ENCODE results near the gene SNAPIN. TPM values are rescaled to one million over a fixed set of nuclear protein-coding genes. Genes with fewer than 3 reads are reported as not detected.

Gene SNAPIN
- total and polyA plus RNA-seq, 2 experiments from 2014 or later = 56.1 to 113 TPM

GRCh38 chr1:153631047-153632022, 27.2 kb upstream of the SNAPIN start:
- no peak for DNase-seq (ENCODE audit: low read depth in 1 of 2, low spot score in 1 of 2)
- Histone ChIP-seq H3K27me3 (no peaks in the 10 kb centered on the region), H3K27ac (no peak overlapping the region), H3K9me3 (ENCODE audit: low read depth) (no peaks in the 10 kb centered on the region), H3K4me1 (ENCODE audit: low read depth) (peaks cover 34% of the 10 kb centered on the region), H3K36me3 (peaks cover 3% of the 10 kb centered on the region), H3K4me3 (no peak overlapping the region)
- TF ChIP-seq, protein P1, sequence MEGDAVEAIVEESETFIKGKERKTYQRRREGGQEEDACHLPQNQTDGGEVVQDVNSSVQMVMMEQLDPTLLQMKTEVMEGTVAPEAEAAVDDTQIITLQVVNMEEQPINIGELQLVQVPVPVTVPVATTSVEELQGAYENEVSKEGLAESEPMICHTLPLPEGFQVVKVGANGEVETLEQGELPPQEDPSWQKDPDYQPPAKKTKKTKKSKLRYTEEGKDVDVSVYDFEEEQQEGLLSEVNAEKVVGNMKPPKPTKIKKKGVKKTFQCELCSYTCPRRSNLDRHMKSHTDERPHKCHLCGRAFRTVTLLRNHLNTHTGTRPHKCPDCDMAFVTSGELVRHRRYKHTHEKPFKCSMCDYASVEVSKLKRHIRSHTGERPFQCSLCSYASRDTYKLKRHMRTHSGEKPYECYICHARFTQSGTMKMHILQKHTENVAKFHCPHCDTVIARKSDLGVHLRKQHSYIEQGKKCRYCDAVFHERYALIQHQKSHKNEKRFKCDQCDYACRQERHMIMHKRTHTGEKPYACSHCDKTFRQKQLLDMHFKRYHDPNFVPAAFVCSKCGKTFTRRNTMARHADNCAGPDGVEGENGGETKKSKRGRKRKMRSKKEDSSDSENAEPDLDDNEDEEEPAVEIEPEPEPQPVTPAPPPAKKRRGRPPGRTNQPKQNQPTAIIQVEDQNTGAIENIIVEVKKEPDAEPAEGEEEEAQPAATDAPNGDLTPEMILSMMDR (IDR thresholded peaks at IDR 0.05; ENCODE audit: low read depth, low read length) = no peak

GRCh38 chr1:153633161-153633753, 25.2 kb upstream of the SNAPIN start:
- Histone ChIP-seq H3K27me3 (no peaks in the 10 kb centered on the region), H3K9me3 (ENCODE audit: low read depth) (no peaks in the 10 kb centered on the region), H3K4me3 (no peak overlapping the region), H3K4me1 (ENCODE audit: low read depth) (peaks cover 31% of the 10 kb centered on the region), H3K27ac (no peak overlapping the region), H3K36me3 (peaks cover 17% of the 10 kb centered on the region)
- TF ChIP-seq, protein P1 (IDR thresholded peaks at IDR 0.05; ENCODE audit: low read depth, low read length) = no peak
- no peak for DNase-seq (ENCODE audit: low read depth in 1 of 2, low spot score in 1 of 2)

DNA sequence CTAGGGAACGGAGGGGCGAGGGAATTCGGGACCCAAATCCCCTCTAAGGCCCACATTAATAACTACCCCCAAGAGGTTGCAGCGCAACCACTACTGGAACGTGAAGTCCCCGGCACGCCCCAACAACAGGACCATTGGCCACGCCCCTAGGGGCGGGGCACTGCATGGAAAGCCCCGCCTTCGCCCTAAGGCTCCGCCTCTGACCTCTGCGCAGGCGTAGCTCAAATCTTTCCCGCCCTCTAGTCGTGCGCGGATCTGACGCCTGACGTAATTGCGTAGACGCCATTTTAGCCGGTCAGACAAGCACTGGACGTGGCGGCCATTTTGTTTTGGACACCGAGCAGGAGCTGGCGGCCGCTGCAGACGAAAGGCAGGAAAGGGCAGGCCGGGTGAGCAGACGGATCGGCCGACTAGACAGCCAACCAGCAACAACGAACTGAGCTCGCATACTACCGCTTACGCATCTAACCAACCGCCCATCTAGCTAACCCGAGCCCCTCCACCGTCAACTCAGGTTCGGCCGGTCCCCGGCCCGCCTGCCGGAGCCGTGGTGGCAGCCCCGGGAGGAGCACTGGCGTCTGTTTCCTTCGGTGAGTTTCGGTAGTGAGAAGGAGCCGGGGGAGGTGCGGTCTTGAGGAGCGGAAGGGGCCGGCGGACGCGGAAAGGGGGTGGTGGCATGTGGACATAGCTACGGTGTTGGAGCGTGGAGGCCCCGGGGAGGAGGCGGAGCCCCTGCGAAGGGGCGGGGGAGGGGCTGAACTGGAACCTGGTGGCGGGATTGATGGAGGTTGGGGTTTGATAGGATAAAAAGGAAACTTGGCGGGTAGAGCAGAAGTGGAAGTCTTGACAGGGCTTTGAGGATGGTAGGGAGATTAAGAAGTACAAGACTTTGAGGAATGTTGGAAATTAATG, 24.5 kb upstream of the SNAPIN start, which contains the start of gene CHTOP:
CHTOP (plus strand) TSS at position 313 of the 912 bp plus-strand sequence. CDS start 2,523 bp downstream, outside the sequence.
- Histone ChIP-seq H3K27ac (peak within 1 kb of the TSS; percentile 100), H3K4me3 (peak within 1 kb of the TSS; percentile 85), H3K4me1 (ENCODE audit: low read depth) (peaks cover 31% of the 10 kb centered on the region), H3K9me3 (ENCODE audit: low read depth) (no peaks in the 10 kb centered on the region), H3K36me3 (peaks cover 22% of the 10 kb centered on the region), H3K27me3 (no peaks in the 10 kb centered on the region)
- TF ChIP-seq, protein P1 (IDR thresholded peaks at IDR 0.05; ENCODE audit: low read depth, low read length) = no peak
- peak; percentile 98 to 99 for DNase-seq (ENCODE audit: low read depth in 1 of 2, low spot score in 1 of 2)

DNA sequence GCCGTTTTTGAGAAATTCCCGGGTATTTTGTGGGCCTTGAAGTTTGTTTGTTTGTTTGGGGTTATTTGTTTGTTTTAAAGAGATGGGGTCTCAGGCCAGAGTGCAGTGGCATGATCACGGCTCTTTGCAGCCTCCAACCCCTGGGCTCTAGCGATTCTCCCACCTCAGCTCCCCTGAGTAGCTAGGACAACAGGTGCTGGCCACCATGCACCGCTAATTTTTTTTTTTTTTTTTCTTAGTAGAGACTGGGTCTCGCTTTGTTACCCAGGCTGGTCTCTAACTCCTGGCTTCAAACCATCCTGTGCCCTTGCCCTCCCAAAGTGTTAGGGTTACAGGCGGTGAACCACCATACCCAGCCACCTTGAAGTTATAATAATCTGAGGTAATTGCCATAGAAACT, 22.6 kb upstream of the SNAPIN start:
- TF ChIP-seq, protein P1 (IDR thresholded peaks at IDR 0.05; ENCODE audit: low read depth, low read length) = no peak
- Histone ChIP-seq H3K4me3 (peak overlapping the region; percentile 10), H3K27me3 (no peaks in the 10 kb centered on the region), H3K27ac (peak overlapping the region; percentile 44), H3K9me3 (ENCODE audit: low read depth) (no peaks in the 10 kb centered on the region), H3K4me1 (ENCODE audit: low read depth) (peaks cover 20% of the 10 kb centered on the region), H3K36me3 (peaks cover 41% of the 10 kb centered on the region)
- DNase-seq (ENCODE audit: low read depth in 1 of 2, low spot score in 1 of 2) = no peak

DNA sequence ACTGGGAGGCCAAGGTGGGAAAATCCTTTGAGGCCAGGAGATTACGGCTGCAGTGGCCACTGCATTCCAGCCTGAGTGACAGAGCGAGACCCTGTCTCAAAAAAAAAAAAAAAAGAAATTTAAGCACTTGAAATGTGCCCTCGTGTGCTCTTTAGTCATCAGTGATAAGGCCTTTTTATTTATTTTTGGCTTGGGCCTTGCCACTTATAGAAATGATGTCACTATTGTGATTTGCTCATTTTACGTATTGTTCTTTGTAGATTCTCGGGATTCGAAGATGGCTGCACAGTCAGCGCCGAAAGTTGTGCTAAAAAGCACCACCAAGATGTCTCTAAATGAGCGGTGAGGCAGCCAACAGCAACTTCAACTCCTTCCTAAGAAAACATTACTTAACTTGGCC, 22.2 kb upstream of the SNAPIN start:
- TF ChIP-seq, protein P1 (IDR thresholded peaks at IDR 0.05; ENCODE audit: low read depth, low read length) = no peak
- H3K27ac ChIP-seq = peak overlapping the region; percentile 44
- peaks cover 20% of the 10 kb centered on the region for H3K4me1 ChIP-seq (ENCODE audit: low read depth)
- no peaks in the 10 kb centered on the region for H3K27me3 ChIP-seq
- H3K9me3 ChIP-seq (ENCODE audit: low read depth) = no peaks in the 10 kb centered on the region
- peak overlapping the region; percentile 10 for H3K4me3 ChIP-seq
- no peak for DNase-seq (ENCODE audit: low read depth in 1 of 2, low spot score in 1 of 2)
- H3K36me3 ChIP-seq = peaks cover 45% of the 10 kb centered on the region

Data from cardiac muscle cell (in vitro differentiated cells and primary cell).